ENCODE data around the gene SEMA5A.

The SEMA5A gene

GRCh38 chr5:9201761-9202160 is 344.1 kb downstream of the SEMA5A start:
- Histone ChIP-seq H2BK120ac (ENCODE audit: low read depth, low read length) (no peak overlapping the region), H4K8ac (ENCODE audit: low read depth, low read length) (no peak overlapping the region), H3K4me1 (ENCODE audit: control insufficient read depth in 2 of 2, insufficient read depth in 1 of 2, low read depth in 1 of 2, low read length in 2 of 2) (peaks cover 8 to 20% of the 10 kb centered on the region in 2 donors), H3K4me3 (ENCODE audit: low read length in 2 of 2) (no peak overlapping the region), H2BK5ac (ENCODE audit: low read length) (no peak overlapping the region), H3K9me3 (replicated peaks in 1 of 2; ENCODE audit: control insufficient read depth in 2 of 2, insufficient read depth in 1 of 2, low read depth in 1 of 2, low read length in 2 of 2) (peaks cover 4 to 7% of the 10 kb centered on the region in 2 donors), H2BK15ac (ENCODE audit: low read length) (no peak overlapping the region), H2BK12ac (ENCODE audit: low read length) (no peak overlapping the region), H3K9ac (ENCODE audit: low read depth, low read length, poor library complexity) (no peak overlapping the region), H3K27ac (replicated peaks; ENCODE audit: low read length) (no peak overlapping the region), H3K4ac (ENCODE audit: low read length) (no peak overlapping the region), H3K79me1 (ENCODE audit: low read depth, low read length) (no peaks in the 10 kb centered on the region), H3K36me3 (replicated peaks in 1 of 2; ENCODE audit: control insufficient read depth in 2 of 2, insufficient read depth in 2 of 2, low read length in 2 of 2) (peaks cover 0 to 5% of the 10 kb centered on the region in 2 donors), H3K14ac (ENCODE audit: low read length) (no peak overlapping the region), H2AK5ac (ENCODE audit: low read depth, low read length) (no peak overlapping the region), H4K91ac (ENCODE audit: low read depth, low read length, poor library complexity) (no peak overlapping the region), H3K4me2 (ENCODE audit: insufficient read depth, low read length, poor library complexity, severe bottlenecking) (no peak overlapping the region), H2AFZ (ENCODE audit: low read length) (no peak overlapping the region), H3K18ac (ENCODE audit: low read length) (no peak overlapping the region), H3K27me3 (ENCODE audit: control insufficient read depth in 3 of 3, insufficient read depth in 3 of 3, low read depth in 1 of 3, low read length in 3 of 3) (no peaks in the 10 kb centered on the region), H3K23ac (ENCODE audit: low read depth, low read length, poor library complexity) (no peak overlapping the region)
- DNase-seq (ENCODE audit: low spot score), result no peak
- no CpG with 5 or more reads among the region's 6 CpGs for WGBS, 2 donors (ENCODE audit: extremely low coverage in 2 of 2, insufficient read length in 2 of 2, insufficient replicate concordance in 1 of 2)

DNA sequence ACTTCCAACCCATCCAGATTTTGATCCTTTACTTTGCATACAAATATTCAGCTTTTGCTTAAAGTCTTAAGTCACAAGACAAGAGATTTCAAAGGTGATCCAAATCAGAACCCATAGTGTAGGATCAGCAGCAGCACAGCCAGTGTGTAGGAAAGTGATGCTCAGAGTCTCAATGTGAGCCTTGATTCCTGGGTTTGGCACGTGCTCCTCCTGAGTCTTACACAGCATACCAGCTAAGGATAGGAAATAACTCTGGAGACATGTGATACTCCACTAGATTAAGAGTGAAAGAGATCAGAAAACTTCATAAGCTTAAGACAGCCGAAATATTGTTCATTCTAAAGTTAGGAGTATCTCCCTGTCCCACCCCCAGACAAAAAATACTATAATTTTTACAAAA is 344.9 kb downstream of the SEMA5A start:
- WGBS, 2 donors (ENCODE audit: extremely low coverage in 2 of 2, insufficient read length in 2 of 2, insufficient replicate concordance in 1 of 2), result no CpG with 5 or more reads among the region's 2 CpGs
- Histone ChIP-seq H3K79me1 (ENCODE audit: low read depth, low read length) (no peaks in the 10 kb centered on the region), H3K9ac (ENCODE audit: low read depth, low read length, poor library complexity) (no peak overlapping the region), H3K4me1 (ENCODE audit: control insufficient read depth in 2 of 2, insufficient read depth in 1 of 2, low read depth in 1 of 2, low read length in 2 of 2) (peaks cover 11 to 23% of the 10 kb centered on the region in 2 donors), H2BK12ac (ENCODE audit: low read length) (no peak overlapping the region), H3K27me3 (ENCODE audit: control insufficient read depth in 3 of 3, insufficient read depth in 3 of 3, low read depth in 1 of 3, low read length in 3 of 3) (no peaks in the 10 kb centered on the region), H3K4me2 (ENCODE audit: insufficient read depth, low read length, poor library complexity, severe bottlenecking) (no peak overlapping the region), H3K9me3 (replicated peaks in 1 of 2; ENCODE audit: control insufficient read depth in 2 of 2, insufficient read depth in 1 of 2, low read depth in 1 of 2, low read length in 2 of 2) (peaks cover 4 to 7% of the 10 kb centered on the region in 2 donors), H2BK5ac (ENCODE audit: low read length) (no peak overlapping the region), H3K23ac (ENCODE audit: low read depth, low read length, poor library complexity) (no peak overlapping the region), H3K27ac (replicated peaks; ENCODE audit: low read length) (no peak overlapping the region), H3K18ac (ENCODE audit: low read length) (no peak overlapping the region), H4K91ac (ENCODE audit: low read depth, low read length, poor library complexity) (no peak overlapping the region), H2BK15ac (ENCODE audit: low read length) (no peak overlapping the region), H2AK5ac (ENCODE audit: low read depth, low read length) (no peak overlapping the region), H4K8ac (ENCODE audit: low read depth, low read length) (no peak overlapping the region), H3K36me3 (replicated peaks in 1 of 2; ENCODE audit: control insufficient read depth in 2 of 2, insufficient read depth in 2 of 2, low read length in 2 of 2) (peaks cover 0 to 5% of the 10 kb centered on the region in 2 donors), H2BK120ac (ENCODE audit: low read depth, low read length) (no peak overlapping the region), H3K4me3 (ENCODE audit: low read length in 2 of 2) (no peak overlapping the region), H2AFZ (ENCODE audit: low read length) (no peak overlapping the region), H3K4ac (ENCODE audit: low read length) (no peak overlapping the region), H3K14ac (ENCODE audit: low read length) (no peak overlapping the region)
- no peak for DNase-seq (ENCODE audit: low spot score)

DNA sequence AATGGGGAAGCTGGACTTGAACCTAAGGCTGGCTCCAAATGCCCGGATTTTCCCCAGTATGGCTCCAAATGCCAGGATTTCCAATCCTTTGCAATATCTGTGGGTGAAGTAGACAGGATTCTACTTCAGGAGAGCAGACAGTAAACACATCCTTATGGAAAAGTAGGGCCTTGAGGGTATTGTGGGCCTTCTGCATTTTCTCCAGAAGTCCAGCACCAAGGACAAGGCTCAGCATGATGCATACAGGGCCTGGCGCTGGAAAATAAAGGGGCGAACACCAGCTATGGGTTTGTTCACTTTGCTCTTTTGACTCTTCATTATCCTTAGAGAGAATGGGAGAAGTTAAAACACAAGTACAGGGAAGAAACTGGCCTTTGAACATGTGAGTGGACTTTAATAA is 347.5 kb downstream of the SEMA5A start:
- H3K27me3 ChIP-seq (ENCODE audit: control insufficient read depth in 3 of 3, insufficient read depth in 3 of 3, low read depth in 1 of 3, low read length in 3 of 3), result no peaks in the 10 kb centered on the region
- no peak overlapping the region for H2BK5ac ChIP-seq (ENCODE audit: low read length)
- H2BK15ac ChIP-seq (ENCODE audit: low read length), result no peak overlapping the region
- H2BK120ac ChIP-seq (ENCODE audit: low read depth, low read length), result no peak overlapping the region
- H3K4me1 ChIP-seq (ENCODE audit: control insufficient read depth in 2 of 2, insufficient read depth in 1 of 2, low read depth in 1 of 2, low read length in 2 of 2), result peaks cover 19 to 31% of the 10 kb centered on the region in 2 donors
- no peak overlapping the region for H2AK5ac ChIP-seq (ENCODE audit: low read depth, low read length)
- no peak overlapping the region for H3K4ac ChIP-seq (ENCODE audit: low read length)
- no peak overlapping the region for H3K4me3 ChIP-seq (ENCODE audit: low read length in 2 of 2)
- H3K36me3 ChIP-seq (replicated peaks in 1 of 2; ENCODE audit: control insufficient read depth in 2 of 2, insufficient read depth in 2 of 2, low read length in 2 of 2), result peaks cover 0 to 4% of the 10 kb centered on the region in 2 donors
- H3K14ac ChIP-seq (ENCODE audit: low read length), result no peak overlapping the region
- no peak for DNase-seq (ENCODE audit: low spot score)
- peaks cover 0 to 2% of the 10 kb centered on the region in 2 donors for H3K9me3 ChIP-seq (replicated peaks in 1 of 2; ENCODE audit: control insufficient read depth in 2 of 2, insufficient read depth in 1 of 2, low read depth in 1 of 2, low read length in 2 of 2)
- H3K79me1 ChIP-seq (ENCODE audit: low read depth, low read length), result no peaks in the 10 kb centered on the region
- no peak overlapping the region for H3K9ac ChIP-seq (ENCODE audit: low read depth, low read length, poor library complexity)
- no peak overlapping the region for H2BK12ac ChIP-seq (ENCODE audit: low read length)
- H3K27ac ChIP-seq (replicated peaks; ENCODE audit: low read length), result peak overlapping the region; percentile 99
- H3K18ac ChIP-seq (ENCODE audit: low read length), result no peak overlapping the region
- H3K4me2 ChIP-seq (ENCODE audit: insufficient read depth, low read length, poor library complexity, severe bottlenecking), result no peak overlapping the region
- no CpG with 5 or more reads among the region's 3 CpGs for WGBS, 2 donors (ENCODE audit: extremely low coverage in 2 of 2, insufficient read length in 2 of 2, insufficient replicate concordance in 1 of 2)
- H4K8ac ChIP-seq (ENCODE audit: low read depth, low read length), result no peak overlapping the region
- no peak overlapping the region for H4K91ac ChIP-seq (ENCODE audit: low read depth, low read length, poor library complexity)
- no peak overlapping the region for H3K23ac ChIP-seq (ENCODE audit: low read depth, low read length, poor library complexity)
- no peak overlapping the region for H2AFZ ChIP-seq (ENCODE audit: low read length)

DNA sequence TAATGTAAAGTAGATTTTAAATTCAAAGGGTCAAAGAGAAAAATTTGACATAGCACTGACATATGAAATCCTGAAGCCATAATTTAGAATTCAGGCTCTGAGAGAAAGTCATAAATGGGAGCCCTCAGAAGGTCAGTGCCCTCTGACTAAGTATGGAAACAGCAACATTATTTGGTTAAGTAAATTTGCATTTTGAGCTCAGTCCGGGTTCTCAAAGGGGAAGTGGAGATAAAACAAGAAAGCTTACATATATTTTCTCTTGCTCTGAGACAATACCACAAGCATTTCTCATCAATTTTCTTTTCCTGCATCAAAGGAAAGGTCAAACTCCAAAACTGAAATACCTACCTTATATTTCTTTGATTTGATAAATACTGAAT is 348.0 kb downstream of the SEMA5A start:
- no peaks in the 10 kb centered on the region for H3K79me1 ChIP-seq (ENCODE audit: low read depth, low read length)
- H3K14ac ChIP-seq (ENCODE audit: low read length), result no peak overlapping the region
- H3K36me3 ChIP-seq (replicated peaks in 1 of 2; ENCODE audit: control insufficient read depth in 2 of 2, insufficient read depth in 2 of 2, low read length in 2 of 2), result peaks cover 0 to 4% of the 10 kb centered on the region in 2 donors
- no peak overlapping the region for H3K9ac ChIP-seq (ENCODE audit: low read depth, low read length, poor library complexity)
- no peak overlapping the region for H3K4ac ChIP-seq (ENCODE audit: low read length)
- H2BK15ac ChIP-seq (ENCODE audit: low read length), result no peak overlapping the region
- no peak overlapping the region for H3K4me2 ChIP-seq (ENCODE audit: insufficient read depth, low read length, poor library complexity, severe bottlenecking)
- no CpG with 5 or more reads among the region's 1 CpG for WGBS, 2 donors (ENCODE audit: extremely low coverage in 2 of 2, insufficient read length in 2 of 2, insufficient replicate concordance in 1 of 2)
- peaks cover 19 to 31% of the 10 kb centered on the region in 2 donors for H3K4me1 ChIP-seq (ENCODE audit: control insufficient read depth in 2 of 2, insufficient read depth in 1 of 2, low read depth in 1 of 2, low read length in 2 of 2)
- H4K91ac ChIP-seq (ENCODE audit: low read depth, low read length, poor library complexity), result no peak overlapping the region
- no peak overlapping the region for H3K23ac ChIP-seq (ENCODE audit: low read depth, low read length, poor library complexity)
- no peak overlapping the region for H4K8ac ChIP-seq (ENCODE audit: low read depth, low read length)
- H2BK12ac ChIP-seq (ENCODE audit: low read length), result no peak overlapping the region
- H3K27ac ChIP-seq (replicated peaks; ENCODE audit: low read length), result peak overlapping the region; percentile 99
- no peak overlapping the region for H2AFZ ChIP-seq (ENCODE audit: low read length)
- no peak overlapping the region for H2BK120ac ChIP-seq (ENCODE audit: low read depth, low read length)
- H3K4me3 ChIP-seq (ENCODE audit: low read length in 2 of 2), result no peak overlapping the region
- no peak overlapping the region for H2BK5ac ChIP-seq (ENCODE audit: low read length)
- no peak overlapping the region for H2AK5ac ChIP-seq (ENCODE audit: low read depth, low read length)
- H3K9me3 ChIP-seq (replicated peaks in 1 of 2; ENCODE audit: control insufficient read depth in 2 of 2, insufficient read depth in 1 of 2, low read depth in 1 of 2, low read length in 2 of 2), result peaks cover 0 to 2% of the 10 kb centered on the region in 2 donors
- no peak overlapping the region for H3K18ac ChIP-seq (ENCODE audit: low read length)
- H3K27me3 ChIP-seq (ENCODE audit: control insufficient read depth in 3 of 3, insufficient read depth in 3 of 3, low read depth in 1 of 3, low read length in 3 of 3), result no peaks in the 10 kb centered on the region
- DNase-seq (ENCODE audit: low spot score), result no peak
